Measurements from ENCODE around the gene PALLD. TPM values are rescaled to one million over a fixed set of nuclear protein-coding genes. Genes with fewer than 3 reads are reported as not detected.

Gene PALLD
- total RNA-seq, 2 experiments from 2014 or later = 2.4 to 2.8 TPM

DNA sequence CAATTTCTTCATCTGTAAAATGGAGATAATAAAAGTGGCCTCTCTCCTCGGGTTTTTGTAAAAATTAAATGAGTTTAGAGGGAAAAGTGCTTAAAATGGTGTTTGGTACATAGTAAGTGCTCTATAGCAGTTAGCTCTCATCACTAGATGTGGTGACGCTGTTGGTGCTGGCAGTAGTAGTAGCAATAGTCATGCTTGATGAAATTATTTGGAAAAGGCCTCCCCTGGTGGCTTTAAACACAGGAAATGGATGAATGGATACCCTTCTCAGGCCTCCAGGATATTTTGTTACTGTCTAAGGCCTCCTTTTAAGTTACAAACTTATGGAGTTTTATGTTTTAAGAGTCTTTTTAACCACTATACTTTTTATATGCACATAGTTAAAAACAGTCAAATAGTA, 370.3 kb downstream of the PALLD start:
- no peaks in the 10 kb centered on the region for H3K27me3 Mint-ChIP-seq
- DNase-seq = no peak
- H3K4me1 Mint-ChIP-seq = peaks cover 20% of the 10 kb centered on the region
- no peak overlapping the region for H3K27ac Mint-ChIP-seq
- no peaks in the 10 kb centered on the region for H3K9me3 Mint-ChIP-seq
- H3K36me3 Mint-ChIP-seq (ENCODE audit: low read depth) = no peaks in the 10 kb centered on the region
- no peak overlapping the region for H3K4me3 Mint-ChIP-seq
- CTCF ChIA-PET = interaction anchor here (0.9 to 1.0 kb wide), 2 partner anchors 15 to 42 kb away, joined by 3 to 5 read pairs; no protein-coding TSS in a partner anchor
- POLR2A ChIA-PET = no interaction called here

DNA sequence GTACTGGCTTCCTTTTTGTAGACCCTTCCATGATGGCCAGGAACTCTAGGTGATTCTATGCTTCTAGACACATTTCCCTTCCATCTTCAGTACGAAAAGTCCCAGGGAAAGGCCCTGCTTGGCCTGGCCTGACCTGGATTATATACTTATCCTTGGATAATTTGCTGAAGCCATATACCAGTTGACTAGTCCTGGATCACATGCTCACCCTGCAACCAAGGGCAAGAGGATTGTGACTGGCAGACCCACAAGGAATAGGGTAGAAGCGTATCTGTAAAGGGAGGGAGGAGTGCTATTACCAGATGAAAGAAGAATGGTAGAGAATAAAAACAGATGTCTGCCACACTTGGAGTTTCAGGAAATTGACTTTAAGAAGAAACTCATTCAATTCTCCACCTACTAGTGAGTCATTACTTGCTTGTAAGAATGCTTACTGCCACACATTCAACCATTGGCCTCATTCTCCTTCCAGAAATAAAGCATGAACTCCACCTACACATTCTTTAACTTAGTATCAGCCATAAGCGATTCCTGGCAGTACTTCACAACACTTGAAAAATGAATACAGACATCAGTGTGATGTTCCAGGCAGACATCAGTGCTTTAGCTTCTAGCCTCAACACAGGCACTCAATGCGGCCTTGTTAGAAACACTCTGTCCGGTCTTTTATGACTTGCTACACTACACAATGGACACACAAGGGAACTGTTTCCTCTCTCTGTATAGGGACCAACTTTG, 371.4 kb downstream of the PALLD start:
- Mint-ChIP-seq H3K27ac (no peak overlapping the region), H3K4me1 (peaks cover 13% of the 10 kb centered on the region), H3K4me3 (no peak overlapping the region), H3K36me3 (ENCODE audit: low read depth) (no peaks in the 10 kb centered on the region), H3K9me3 (no peaks in the 10 kb centered on the region), H3K27me3 (no peaks in the 10 kb centered on the region)
- ChIA-PET CTCF (interaction anchor here (1.4 kb wide), 1 partner anchor 27 kb away, joined by 4 read pairs; no protein-coding TSS in a partner anchor), POLR2A (no interaction called here)
- no peak for DNase-seq

GRCh38 chr4:168868802-168869201, 371.9 kb downstream of the PALLD start:
- Mint-ChIP-seq H3K4me3 (no peak overlapping the region), H3K27me3 (peaks cover 3% of the 10 kb centered on the region), H3K36me3 (ENCODE audit: low read depth) (no peaks in the 10 kb centered on the region), H3K4me1 (peaks cover 7% of the 10 kb centered on the region), H3K27ac (no peak overlapping the region), H3K9me3 (no peaks in the 10 kb centered on the region)
- ChIA-PET POLR2A (no interaction called here), CTCF (interaction anchor here (1.4 kb wide), 1 partner anchor 28 kb away, joined by 4 read pairs; no protein-coding TSS in a partner anchor)
- no peak for DNase-seq

DNA sequence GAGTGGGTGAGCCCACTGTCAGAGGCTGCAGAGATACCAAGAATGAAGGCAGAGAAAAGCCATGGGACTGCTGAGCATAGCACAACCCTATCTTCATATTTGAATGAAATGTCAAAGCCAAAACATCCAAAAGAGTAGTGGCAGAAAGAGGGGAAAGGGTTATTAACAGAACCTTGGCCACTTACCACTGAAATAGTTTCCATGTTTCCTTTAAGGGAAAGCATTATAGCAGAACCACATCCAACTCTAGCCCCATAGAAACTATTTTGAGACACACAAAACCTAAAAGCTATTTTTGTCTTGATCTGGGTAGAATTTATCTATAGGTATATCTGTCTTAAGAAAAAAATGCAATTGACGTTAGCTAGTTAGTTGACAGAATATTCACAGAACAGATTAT, 373.2 kb downstream of the PALLD start:
- Mint-ChIP-seq H3K27ac (no peak overlapping the region), H3K36me3 (ENCODE audit: low read depth) (no peaks in the 10 kb centered on the region), H3K9me3 (no peaks in the 10 kb centered on the region), H3K4me1 (peaks cover 9% of the 10 kb centered on the region), H3K4me3 (no peak overlapping the region), H3K27me3 (peaks cover 11% of the 10 kb centered on the region)
- ChIA-PET CTCF (interaction anchor here (1.4 kb wide), 1 partner anchor 9 kb away, joined by 5 read pairs; no protein-coding TSS in a partner anchor), POLR2A (no interaction called here)
- DNase-seq = no peak

GRCh38 chr4:168871632-168872031, 374.8 kb downstream of the PALLD start:
- Mint-ChIP-seq H3K4me3 (no peak overlapping the region), H3K27ac (no peak overlapping the region), H3K36me3 (ENCODE audit: low read depth) (no peaks in the 10 kb centered on the region), H3K27me3 (peaks cover 27% of the 10 kb centered on the region), H3K4me1 (peaks cover 8% of the 10 kb centered on the region), H3K9me3 (no peaks in the 10 kb centered on the region)
- ChIA-PET POLR2A (no interaction called here), CTCF (no interaction called here)
- no peak for DNase-seq

DNA sequence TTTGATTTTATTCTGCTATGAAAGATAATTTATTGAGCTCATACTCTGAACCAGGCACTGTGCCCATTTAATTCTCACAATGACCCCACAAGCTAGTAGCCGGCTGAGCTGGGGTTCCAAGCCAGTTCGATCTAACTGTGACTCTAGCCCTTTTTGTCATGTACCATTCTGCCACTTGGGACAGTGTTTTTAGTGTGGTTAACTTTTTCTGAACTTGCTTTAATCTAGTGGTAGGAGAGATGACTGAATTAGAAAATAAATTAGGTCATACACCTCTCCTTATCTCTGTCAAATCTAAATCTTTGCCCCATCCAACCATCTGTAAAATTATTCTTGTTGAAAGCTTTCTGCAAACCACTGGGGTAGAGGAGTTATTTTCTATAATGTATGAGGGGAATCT, 377.2 kb downstream of the PALLD start:
- Mint-ChIP-seq H3K27me3 (peaks cover 47% of the 10 kb centered on the region), H3K4me3 (no peak overlapping the region), H3K9me3 (no peaks in the 10 kb centered on the region), H3K27ac (no peak overlapping the region), H3K4me1 (peaks cover 10% of the 10 kb centered on the region), H3K36me3 (ENCODE audit: low read depth) (no peaks in the 10 kb centered on the region)
- CTCF ChIA-PET = interaction anchor here (1.1 to 1.7 kb wide), 5 partner anchors 9 to 163 kb away, joined by 3 to 5 read pairs (median 3); no protein-coding TSS in a partner anchor
- no peak for DNase-seq
- POLR2A ChIA-PET = no interaction called here

GRCh38 chr4:168876106-168876505, 379.3 kb downstream of the PALLD start:
- no peaks in the 10 kb centered on the region for H3K36me3 Mint-ChIP-seq (ENCODE audit: low read depth)
- H3K9me3 Mint-ChIP-seq = no peaks in the 10 kb centered on the region
- peaks cover 58% of the 10 kb centered on the region for H3K27me3 Mint-ChIP-seq
- ChIA-PET CTCF (interaction anchor here (1.6 to 1.9 kb wide), 2 partner anchors 34 to 44 kb away, joined by 3 to 4 read pairs; no protein-coding TSS in a partner anchor), POLR2A (no interaction called here)
- H3K4me3 Mint-ChIP-seq = no peak overlapping the region
- H3K27ac Mint-ChIP-seq = no peak overlapping the region
- H3K4me1 Mint-ChIP-seq = peaks cover 11% of the 10 kb centered on the region
- DNase-seq = no peak

- CTCF ChIA-PET = interaction anchor here (1.2 kb wide), 1 partner anchor 41 kb away, joined by 3 read pairs; no protein-coding TSS in a partner anchor
- peaks cover 12% of the 10 kb centered on the region for H3K4me1 Mint-ChIP-seq
- no peaks in the 10 kb centered on the region for H3K9me3 Mint-ChIP-seq
- DNase-seq = peak; percentile 17
- POLR2A ChIA-PET = no interaction called here
- H3K4me3 Mint-ChIP-seq = peak overlapping the region; percentile 68
- H3K36me3 Mint-ChIP-seq (ENCODE audit: low read depth) = no peaks in the 10 kb centered on the region
- H3K27ac Mint-ChIP-seq = no peak overlapping the region
- peaks cover 61% of the 10 kb centered on the region for H3K27me3 Mint-ChIP-seq
Measured at GRCh38 chr4:168877511-168878491, 380.9 kb downstream of the PALLD start.

GRCh38 chr4:168878623-168879022, 381.8 kb downstream of the PALLD start:
- Mint-ChIP-seq H3K4me1 (peaks cover 12% of the 10 kb centered on the region), H3K27me3 (peaks cover 60% of the 10 kb centered on the region), H3K27ac (no peak overlapping the region), H3K4me3 (peak overlapping the region; percentile 68), H3K9me3 (no peaks in the 10 kb centered on the region), H3K36me3 (ENCODE audit: low read depth) (no peaks in the 10 kb centered on the region)
- CTCF ChIA-PET = no interaction called here
- POLR2A ChIA-PET = no interaction called here
- no peak for DNase-seq

DNA sequence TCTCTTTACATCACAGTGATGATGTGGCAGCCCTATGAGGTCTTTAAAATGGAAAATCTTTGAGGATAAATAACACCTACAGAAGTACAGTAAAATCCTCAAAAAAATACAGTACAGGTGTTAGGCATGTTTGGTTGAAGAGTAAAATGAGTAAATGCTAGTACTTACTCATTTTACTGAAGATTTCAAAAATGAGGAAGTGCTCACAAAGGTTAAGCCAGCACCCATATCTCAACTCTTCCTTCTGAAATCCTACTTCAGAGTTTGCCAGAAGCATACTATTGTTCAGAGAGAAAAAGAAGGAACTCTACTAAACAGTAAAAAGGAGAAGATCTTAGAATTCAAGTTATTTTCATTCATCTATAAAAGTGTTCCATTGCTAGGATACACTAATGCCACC, 382.3 kb downstream of the PALLD start:
- CTCF ChIA-PET = no interaction called here
- POLR2A ChIA-PET = no interaction called here
- no peak overlapping the region for H3K4me3 Mint-ChIP-seq

DNA sequence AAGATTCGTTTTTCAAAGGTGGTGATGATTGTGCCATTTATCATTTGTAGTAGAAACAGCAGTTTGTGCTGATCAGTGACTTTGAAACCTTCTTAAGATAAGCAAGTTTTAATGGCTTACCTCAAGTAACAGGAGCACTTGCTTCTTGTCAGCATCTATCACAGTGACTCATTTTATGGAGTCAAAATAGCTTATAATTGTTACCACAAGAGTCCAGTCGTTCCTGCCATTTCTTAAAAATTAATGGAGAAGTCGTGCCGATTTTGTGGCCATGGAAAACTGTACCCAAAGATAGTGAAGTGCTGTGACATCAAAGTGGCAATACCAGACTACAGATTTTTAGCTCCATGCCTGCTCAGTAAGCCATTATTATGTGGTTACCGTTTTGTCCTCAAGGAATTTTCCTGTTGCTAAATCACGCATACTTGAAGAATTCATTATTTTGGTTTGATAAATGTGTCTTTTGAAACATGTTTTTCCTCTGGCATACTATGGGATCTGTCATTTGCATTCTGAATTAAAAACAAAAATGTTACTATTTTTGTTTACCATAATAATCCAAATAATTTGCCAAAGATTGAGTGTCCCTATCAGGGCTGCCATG, 383.3 kb downstream of the PALLD start:
- peaks cover 8% of the 10 kb centered on the region for H3K4me1 Mint-ChIP-seq
- peaks cover 49% of the 10 kb centered on the region for H3K27me3 Mint-ChIP-seq
- POLR2A ChIA-PET = no interaction called here

More for the DNA sequence above, 382.3 kb downstream of the PALLD start:
- Mint-ChIP-seq H3K4me1 (peaks cover 9% of the 10 kb centered on the region), H3K27ac (no peak overlapping the region), H3K27me3 (peaks cover 56% of the 10 kb centered on the region), H3K36me3 (ENCODE audit: low read depth) (no peaks in the 10 kb centered on the region), H3K9me3 (no peaks in the 10 kb centered on the region)
- no peak for DNase-seq

DNA sequence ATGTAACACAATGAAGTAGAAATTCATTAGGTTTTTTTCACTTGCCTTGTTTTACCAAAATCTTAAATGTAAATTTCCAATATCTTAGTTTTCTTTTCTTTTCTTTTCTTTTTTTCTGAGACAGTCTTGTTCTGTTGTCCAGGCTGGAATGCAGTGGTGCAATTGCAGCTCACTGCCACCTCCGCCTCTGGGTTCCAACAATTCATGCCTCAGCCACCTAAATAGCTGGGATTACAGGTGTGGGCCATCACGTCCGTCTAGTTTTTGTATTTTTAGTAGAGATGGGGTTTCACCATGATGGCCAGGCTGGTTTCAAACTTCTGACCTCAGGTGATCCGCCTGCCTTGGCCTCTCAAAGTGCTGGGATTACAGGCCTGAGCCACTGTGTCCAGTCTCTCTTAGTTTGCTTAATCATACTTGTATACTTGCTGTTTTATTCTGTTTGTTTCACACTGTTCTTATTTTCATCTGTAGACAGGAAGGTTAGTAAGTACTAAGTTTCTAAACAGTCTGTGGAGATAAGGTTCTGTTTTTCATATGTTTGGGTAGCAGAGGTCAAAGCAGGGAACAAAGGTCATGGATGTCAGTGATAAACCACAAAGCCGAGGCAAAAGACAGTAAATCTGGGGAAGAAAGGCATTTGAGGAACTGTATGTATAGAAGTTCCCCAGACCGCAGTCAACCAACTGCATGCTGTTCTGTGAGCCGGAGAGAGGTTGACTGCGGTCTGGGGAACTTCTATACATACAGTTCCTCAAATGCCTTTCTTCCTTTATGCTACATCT, 384.2 kb downstream of the PALLD start:
- Mint-ChIP-seq H3K4me3 (no peak overlapping the region), H3K27ac (no peak overlapping the region), H3K4me1 (peaks cover 8% of the 10 kb centered on the region), H3K27me3 (peaks cover 41% of the 10 kb centered on the region), H3K9me3 (no peaks in the 10 kb centered on the region), H3K36me3 (ENCODE audit: low read depth) (no peaks in the 10 kb centered on the region)
- ChIA-PET CTCF (no interaction called here), POLR2A (no interaction called here)
- no peak for DNase-seq

More for the DNA sequence above, 383.3 kb downstream of the PALLD start:
- no peaks in the 10 kb centered on the region for H3K36me3 Mint-ChIP-seq (ENCODE audit: low read depth)
- no peak overlapping the region for H3K4me3 Mint-ChIP-seq
- DNase-seq = no peak
- no peaks in the 10 kb centered on the region for H3K9me3 Mint-ChIP-seq
- CTCF ChIA-PET = interaction anchor here (0.7 to 1.0 kb wide), 2 partner anchors 18 to 30 kb away, joined by 3 read pairs; no protein-coding TSS in a partner anchor
- H3K27ac Mint-ChIP-seq = no peak overlapping the region

All from activated CD4-positive, alpha-beta T cell treated with anti-CD3 and anti-CD28 coated beads, Interleukin-2, amount 10 ng/mL, durations not matched to agents 7 days and 5 days (primary cell).